MG63 (cell line): ENCODE measurements around the gene IL11. TPM values are rescaled to one million over a fixed set of nuclear protein-coding genes. Genes with fewer than 3 reads are reported as not detected.
A peak's percentile ranks its signal among the peaks of the same experiment; 100 is the strongest.

Source experiments
- DNase-seq: peaks from one replicate; pipeline ENCODE4 v3.0.0-alpha.2; 2020
- H3K27me3 ChIP-seq: fragments of 250-450 bp; sonication (Bioruptor Pico); 2 replicates; pipeline ENCODE4 v1.5.1; 2020; ENCODE audit warnings: mild to moderate bottlenecking, moderate library complexity
- H3K36me3 ChIP-seq: fragments of 250-450 bp; sonication (Bioruptor Pico); 2 replicates; pipeline ENCODE4 v1.5.1; 2020; ENCODE audit warnings: mild to moderate bottlenecking, moderate library complexity
- H3K4me3 ChIP-seq: fragments of 250-450 bp; sonication (Bioruptor Pico); 2 replicates; pipeline ENCODE4 v1.5.1; 2020; ENCODE audit warnings: mild to moderate bottlenecking, moderate library complexity
- H3K9me3 ChIP-seq: fragments of 250-450 bp; sonication (Bioruptor Pico); 2 replicates; pipeline ENCODE4 v1.5.1; 2020; ENCODE audit warnings: mild to moderate bottlenecking, moderate library complexity
- total RNA-seq: library from RNA; depleted of rRNA; stranded (reverse); fragments of >200 nt; shearing (Covaris generic); gene quantifications from 2 replicates; pipeline ENCODE4 v1.2.3, GENCODE V29; 2014; ENCODE audit warnings: low replicate concordance

Gene IL11
- total RNA-seq, 1 experiment from 2014 or later: 0.95 TPM

DNA sequence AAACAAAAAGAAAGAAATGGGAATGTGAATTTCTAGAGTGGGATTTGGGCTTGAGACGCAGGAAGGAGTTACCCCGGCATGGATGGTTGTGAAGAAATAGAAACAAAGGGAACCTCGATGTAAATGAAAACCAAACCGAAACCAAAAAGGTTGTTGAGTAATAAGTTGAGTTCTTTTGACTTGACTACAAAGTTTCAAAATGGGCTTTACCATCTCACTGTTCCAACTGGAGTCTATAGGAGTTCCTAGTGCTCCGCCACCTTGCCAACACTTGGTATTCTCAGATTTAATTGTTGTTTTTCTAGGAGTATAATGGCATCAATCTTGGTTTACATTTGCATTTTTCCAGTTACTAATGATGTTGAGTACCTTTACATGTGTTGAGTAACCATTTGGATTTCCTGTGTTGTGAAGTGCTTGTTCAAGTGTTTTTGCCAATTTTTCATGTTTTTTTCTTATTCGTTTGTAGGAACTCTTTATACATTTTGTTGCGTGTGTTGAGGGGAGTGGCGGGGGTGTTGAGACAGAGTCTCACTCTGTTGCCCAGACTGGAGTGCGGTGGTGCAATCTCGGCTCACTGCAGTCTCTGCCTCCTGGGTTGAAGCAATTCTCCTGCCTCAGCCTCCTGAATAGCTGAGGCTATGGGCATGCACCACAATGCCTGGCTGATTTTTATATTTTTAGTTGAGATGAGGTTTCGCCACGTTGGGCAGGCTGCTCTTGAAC, 28.1 kb upstream of the IL11 start:
- Histone ChIP-seq H3K27me3 (no peaks in the 10 kb centered on the region), H3K9me3 (no peaks in the 10 kb centered on the region), H3K4me3 (no peak overlapping the region), H3K36me3 (peaks cover 37% of the 10 kb centered on the region)
- no peak for DNase-seq

DNA sequence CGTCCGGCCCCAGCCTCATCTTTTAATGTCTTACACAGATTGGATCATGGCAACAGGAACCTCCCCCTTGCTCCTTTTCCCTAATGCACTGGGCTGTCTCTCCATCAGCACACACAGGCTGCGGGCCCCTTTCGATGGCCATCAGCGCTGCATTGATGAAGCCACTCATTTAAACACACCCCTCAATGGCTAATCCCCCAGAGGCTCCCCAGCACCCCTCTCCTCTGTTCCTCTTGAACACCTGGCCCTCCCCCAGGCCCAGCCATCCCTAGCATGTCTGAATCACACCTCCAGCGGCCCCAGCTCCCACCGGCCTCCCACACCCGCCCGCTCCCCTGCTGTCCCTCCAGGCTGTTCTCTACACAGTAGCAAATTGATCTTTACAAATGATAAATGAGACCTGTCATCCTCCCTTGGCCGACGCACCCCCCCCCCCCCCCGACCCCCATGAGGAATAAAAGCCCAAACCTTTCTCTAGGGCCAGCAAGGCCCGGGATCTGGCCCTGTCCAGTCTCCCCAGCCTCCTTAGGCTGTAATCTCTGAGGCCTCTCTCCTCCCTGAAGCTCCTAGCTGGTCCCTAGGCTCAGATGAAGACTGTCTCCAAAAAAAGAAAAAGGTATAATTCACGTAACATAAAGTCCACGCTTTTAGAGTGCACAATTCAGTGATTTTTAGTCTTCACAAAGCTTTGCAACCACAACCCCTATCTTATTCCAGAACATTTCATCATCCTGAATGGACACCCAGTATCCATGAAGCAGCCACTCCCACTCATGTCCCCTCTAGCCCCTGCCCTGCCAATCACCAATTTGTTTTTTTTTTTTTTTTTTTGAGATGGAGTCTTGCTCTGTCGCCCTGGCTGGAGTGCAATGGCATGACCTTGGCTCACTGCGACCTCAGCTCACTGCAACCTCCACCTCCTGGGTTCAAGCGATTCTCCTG, 22.8 kb upstream of the IL11 start:
- no peak overlapping the region for H3K4me3 ChIP-seq
- H3K27me3 ChIP-seq: no peaks in the 10 kb centered on the region
- H3K36me3 ChIP-seq: peaks cover 40% of the 10 kb centered on the region
- no peak for DNase-seq
- H3K9me3 ChIP-seq: no peaks in the 10 kb centered on the region

DNA sequence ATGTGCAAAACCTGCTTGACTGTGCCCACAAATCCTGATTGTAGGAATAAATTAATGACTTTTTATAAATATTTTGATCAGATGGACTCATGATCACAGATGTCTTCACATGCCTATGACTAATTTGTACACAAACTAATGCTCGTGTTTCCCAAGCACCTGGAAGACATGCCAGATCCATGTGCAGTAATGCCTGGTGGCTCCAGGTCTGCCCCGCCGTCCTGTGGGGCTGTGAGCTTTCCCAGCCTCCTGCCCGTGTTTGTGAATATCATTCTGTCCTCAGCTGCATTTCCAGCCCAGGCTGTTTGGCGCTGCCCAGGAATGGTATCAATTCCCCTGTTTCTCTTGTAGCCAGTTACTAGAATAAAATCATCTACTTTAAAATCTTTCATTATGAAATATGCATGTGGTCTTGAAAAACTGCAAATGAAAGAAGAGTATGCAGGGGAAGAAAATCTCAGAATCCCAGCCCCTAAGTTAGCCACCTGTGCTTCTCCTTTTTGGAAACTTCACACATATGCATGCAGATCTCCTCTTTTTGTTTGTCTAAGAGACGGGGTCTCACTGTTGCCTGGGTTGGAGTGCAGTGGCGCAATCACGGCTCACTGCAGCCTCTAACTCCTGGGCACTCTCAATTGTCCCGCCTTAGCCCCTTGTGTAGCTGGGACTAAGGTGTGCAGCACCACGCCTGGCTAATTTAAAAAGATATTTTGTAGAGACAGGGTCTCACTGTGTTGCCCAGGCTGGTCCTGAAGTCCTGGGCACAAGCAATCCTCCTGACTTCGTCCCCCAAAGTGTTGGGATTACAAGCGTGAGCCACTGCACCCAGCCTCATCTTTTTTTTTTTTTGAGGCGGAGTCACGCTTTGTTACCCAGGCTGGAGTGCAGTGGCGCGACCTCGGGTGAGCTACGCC, 21.7 kb upstream of the IL11 start:
- H3K36me3 ChIP-seq: peaks cover 52% of the 10 kb centered on the region
- no peaks in the 10 kb centered on the region for H3K9me3 ChIP-seq
- H3K4me3 ChIP-seq: no peak overlapping the region
- no peak for DNase-seq
- H3K27me3 ChIP-seq: no peaks in the 10 kb centered on the region

- no peak for DNase-seq
- Histone ChIP-seq H3K27me3 (no peaks in the 10 kb centered on the region), H3K36me3 (peaks cover 59% of the 10 kb centered on the region), H3K9me3 (no peaks in the 10 kb centered on the region), H3K4me3 (no peak overlapping the region)
These were observed 21.0 kb upstream of the IL11 start for GRCh38 chr19:55391191-55391670.

GRCh38 chr19:55390461-55390880, 20.2 kb upstream of the IL11 start:
- peaks cover 63% of the 10 kb centered on the region for H3K36me3 ChIP-seq
- no peak for DNase-seq

DNA sequence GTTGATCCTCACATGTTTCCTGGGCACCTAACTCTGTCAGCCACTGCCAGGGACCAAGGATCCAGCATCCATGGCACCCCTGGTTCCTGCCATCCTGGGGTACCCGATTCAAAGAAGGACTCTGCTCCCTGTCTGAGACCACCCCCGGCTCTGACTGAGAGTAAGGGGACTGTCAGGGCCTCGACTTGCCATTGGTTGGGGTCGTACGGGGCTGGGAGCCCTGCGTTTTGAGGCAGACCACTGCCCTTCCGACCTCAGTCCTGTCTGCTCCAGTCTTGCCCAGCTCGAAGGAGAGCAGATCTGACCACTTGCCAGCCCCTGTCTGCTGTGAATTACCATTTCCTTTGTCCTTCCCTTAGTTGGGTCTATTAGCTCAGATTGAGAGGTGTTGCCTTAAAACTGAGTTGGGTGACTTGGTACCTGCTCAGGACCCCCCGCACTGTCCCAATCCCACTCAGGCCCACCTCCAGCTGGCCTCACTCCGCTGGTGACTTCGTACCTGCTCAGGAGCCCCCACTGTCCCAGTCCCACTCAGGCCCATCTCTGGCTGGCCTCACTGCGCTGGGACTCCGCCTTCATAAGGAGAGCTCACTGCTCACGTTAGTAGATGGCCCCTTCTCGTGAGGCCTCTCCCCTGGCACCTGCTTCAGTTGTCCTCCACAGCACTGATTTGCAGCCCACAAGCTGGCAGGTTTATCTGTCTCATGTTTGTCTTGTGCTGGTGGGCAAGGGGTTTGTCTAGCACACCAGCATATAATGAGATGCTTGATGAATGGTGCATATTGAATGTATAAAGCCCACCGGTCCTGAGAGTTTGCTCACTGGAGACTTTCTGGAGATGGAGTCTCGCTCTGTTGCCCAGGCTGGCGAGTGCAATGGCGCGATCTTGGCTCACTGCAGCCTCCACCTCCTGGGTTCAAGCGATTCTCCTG, 19.4 kb upstream of the IL11 start:
- Histone ChIP-seq H3K27me3 (no peaks in the 10 kb centered on the region), H3K36me3 (peaks cover 63% of the 10 kb centered on the region), H3K4me3 (no peak overlapping the region), H3K9me3 (no peaks in the 10 kb centered on the region)
- no peak for DNase-seq

More at GRCh38 chr19:55390461-55390880, 20.2 kb upstream of the IL11 start:
- no peaks in the 10 kb centered on the region for H3K9me3 ChIP-seq
- no peaks in the 10 kb centered on the region for H3K27me3 ChIP-seq
- H3K4me3 ChIP-seq: no peak overlapping the region

- Histone ChIP-seq H3K36me3 (peaks cover 63% of the 10 kb centered on the region), H3K9me3 (no peaks in the 10 kb centered on the region), H3K4me3 (peak overlapping the region; percentile 94), H3K27me3 (no peaks in the 10 kb centered on the region)
- DNase-seq: no peak
These were observed 17.7 kb upstream of the IL11 start for GRCh38 chr19:55387736-55388497.

GRCh38 chr19:55386493-55386971, 16.3 kb upstream of the IL11 start:
- Histone ChIP-seq H3K4me3 (peak overlapping the region; percentile 94), H3K9me3 (no peaks in the 10 kb centered on the region), H3K36me3 (peaks cover 57% of the 10 kb centered on the region), H3K27me3 (no peaks in the 10 kb centered on the region)
- DNase-seq: no peak

DNA sequence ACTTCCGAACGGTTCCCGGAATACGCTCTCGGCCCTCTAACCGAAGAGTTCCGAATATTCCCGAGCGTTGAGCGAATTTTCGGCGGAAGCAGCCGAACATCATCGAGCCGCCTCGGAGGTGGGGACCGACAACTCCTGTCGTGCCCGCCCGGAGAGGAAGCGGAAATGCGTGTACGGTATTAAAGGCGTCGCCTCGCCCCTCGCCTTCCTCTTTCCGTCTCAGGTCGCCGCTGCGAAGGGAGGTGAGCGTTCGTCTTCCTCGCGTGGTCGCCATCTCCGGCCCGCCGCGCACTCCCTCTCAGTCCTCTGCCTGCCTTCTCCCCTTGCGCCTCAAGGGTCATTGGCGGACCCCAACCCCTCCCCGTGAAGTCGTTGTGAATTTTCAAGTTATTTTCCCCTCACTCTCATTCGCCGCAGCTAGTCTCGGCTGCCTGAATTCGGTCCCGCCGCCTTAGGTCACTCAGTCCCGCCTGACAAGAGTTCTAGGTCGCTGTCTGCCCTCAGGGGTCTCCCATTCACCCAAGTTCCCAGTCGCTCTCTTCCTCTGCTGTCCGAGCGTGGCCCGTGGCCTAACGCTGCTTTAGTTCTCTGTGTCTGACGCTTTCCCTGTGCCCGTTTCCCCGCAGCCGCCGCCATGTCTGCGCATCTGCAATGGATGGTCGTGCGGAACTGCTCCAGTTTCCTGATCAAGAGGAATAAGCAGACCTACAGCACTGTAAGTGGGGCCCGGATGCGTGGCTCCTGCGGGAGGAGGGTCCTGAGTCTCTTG, 15.6 kb upstream of the IL11 start, which contains the start of gene RPL28:
Gene RPL28 (plus strand): TSS at position 209 of the 769 bp plus-strand sequence. CDS start 426 bp downstream, at position 635.
- no peaks in the 10 kb centered on the region for H3K27me3 ChIP-seq
- H3K36me3 ChIP-seq: peaks cover 51% of the 10 kb centered on the region
- peak; percentile 97 for DNase-seq
- H3K4me3 ChIP-seq: peak within 1 kb of the TSS; percentile 94
- no peaks in the 10 kb centered on the region for H3K9me3 ChIP-seq

DNA sequence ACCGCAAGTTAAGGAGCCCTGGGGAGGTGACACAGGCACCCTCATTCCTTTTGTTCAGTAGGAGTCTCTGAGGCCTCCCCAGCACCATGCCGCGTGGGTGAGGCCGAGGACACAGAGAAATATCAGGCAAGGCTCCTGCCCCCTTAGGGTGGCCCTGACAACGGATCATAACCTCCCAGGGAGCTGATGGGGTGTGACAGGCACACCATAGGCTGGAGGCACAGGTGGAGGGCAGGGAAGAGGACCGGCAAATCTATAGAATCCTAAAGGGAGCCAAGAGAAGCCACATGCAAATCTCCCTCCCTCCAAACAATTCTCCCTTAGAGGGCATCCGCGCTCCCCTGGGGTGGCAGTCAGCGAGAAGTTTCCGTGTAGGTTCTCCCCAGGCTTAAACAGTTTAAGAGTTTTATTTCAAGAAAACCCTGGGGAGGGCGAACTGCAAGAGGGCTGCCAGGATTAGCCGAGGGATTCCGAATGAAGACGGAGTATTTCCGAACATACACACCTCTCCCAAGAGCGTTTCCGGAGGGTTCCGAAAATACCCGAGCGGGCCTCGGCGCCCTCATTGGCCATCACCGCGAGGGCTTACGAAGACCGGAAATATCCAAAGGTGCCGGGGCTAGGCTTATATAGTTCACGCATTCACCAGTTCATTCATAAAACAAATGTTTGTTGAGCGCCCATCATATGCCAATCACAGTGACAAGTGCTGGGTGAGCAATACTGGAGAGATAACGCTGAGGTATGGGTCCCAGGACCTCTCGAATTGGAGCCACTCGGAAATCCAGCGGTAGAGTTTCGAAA, 14.9 kb upstream of the IL11 start:
- peaks cover 43% of the 10 kb centered on the region for H3K36me3 ChIP-seq
- no peaks in the 10 kb centered on the region for H3K9me3 ChIP-seq
- DNase-seq: peak; percentile 96
- no peaks in the 10 kb centered on the region for H3K27me3 ChIP-seq
- peak overlapping the region; percentile 94 for H3K4me3 ChIP-seq

GRCh38 chr19:55384131-55384919, 14.1 kb upstream of the IL11 start, which contains the start of gene TMEM238:
TSS of gene TMEM238 (minus strand) at chr19:55384292. CDS start at chr19:55384259, 33 bp downstream.
- DNase-seq: no peak
- peak within 1 kb of the TSS; percentile 94 for H3K4me3 ChIP-seq

GRCh38 chr19:55383279-55384130, 13.2 kb upstream of the IL11 start:
- DNase-seq: peak; percentile 72
- H3K9me3 ChIP-seq: no peaks in the 10 kb centered on the region
- H3K4me3 ChIP-seq: peak overlapping the region; percentile 94
- peaks cover 26% of the 10 kb centered on the region for H3K36me3 ChIP-seq
- no peaks in the 10 kb centered on the region for H3K27me3 ChIP-seq

More at GRCh38 chr19:55384131-55384919, 14.1 kb upstream of the IL11 start, which contains the start of gene TMEM238:
- peaks cover 35% of the 10 kb centered on the region for H3K36me3 ChIP-seq
- no peaks in the 10 kb centered on the region for H3K27me3 ChIP-seq
- H3K9me3 ChIP-seq: no peaks in the 10 kb centered on the region
